ENCODE measurements around the gene MTMR11.

MTMR11 gene

GRCh38 chr1:149915429-149916192 lies 21.1 kb downstream of the MTMR11 start:
- no peak for DNase-seq (ENCODE audit: low spot score)
- TF ChIP-seq CTCF (IDR thresholded peaks at IDR 0.05; ENCODE audit: extremely low read depth, insufficient read depth, missing control alignments): no peak
- in situ Hi-C loops (cut with MboI; ENCODE audit: low pct_unique_long_range_greater_than_20kb, low sequenced_read_pairs, unreplicated experiment): no loop called here

GRCh38 chr1:149914545-149914944 lies 22.1 kb downstream of the MTMR11 start:
- in situ Hi-C loops (cut with MboI; ENCODE audit: low pct_unique_long_range_greater_than_20kb, low sequenced_read_pairs, unreplicated experiment): no loop called here
- no peak for TF ChIP-seq CTCF (IDR thresholded peaks at IDR 0.05; ENCODE audit: extremely low read depth, insufficient read depth, missing control alignments)

GRCh38 chr1:149906570-149907075 lies 30.1 kb downstream of the MTMR11 start:
- TF ChIP-seq CTCF (IDR thresholded peaks at IDR 0.05; ENCODE audit: extremely low read depth, insufficient read depth, missing control alignments): no peak
- in situ Hi-C loops (cut with MboI; ENCODE audit: low pct_unique_long_range_greater_than_20kb, low sequenced_read_pairs, unreplicated experiment): no loop called here
- DNase-seq (ENCODE audit: low spot score): no peak

More at GRCh38 chr1:149914545-149914944, 22.1 kb downstream of the MTMR11 start:
- no peak for DNase-seq (ENCODE audit: low spot score)

- no peak for DNase-seq (ENCODE audit: low spot score)
- in situ Hi-C loops (cut with MboI; ENCODE audit: low pct_unique_long_range_greater_than_20kb, low sequenced_read_pairs, unreplicated experiment): no loop called here
Measured at GRCh38 chr1:149903836-149904491, 32.7 kb downstream of the MTMR11 start.

GRCh38 chr1:149899460-149900284 lies 37.0 kb downstream of the MTMR11 start, which contains the start of gene BOLA1:
BOLA1 (plus strand) TSS chr1:149899568; CDS start chr1:149900060, 492 bp downstream.
- in situ Hi-C loops (cut with MboI; ENCODE audit: low pct_unique_long_range_greater_than_20kb, low sequenced_read_pairs, unreplicated experiment): no loop called here
- peak; percentile 96 for DNase-seq (ENCODE audit: low spot score)
- TF ChIP-seq CTCF (IDR thresholded peaks at IDR 0.05; ENCODE audit: extremely low read depth, insufficient read depth, missing control alignments): no peak

More at GRCh38 chr1:149903836-149904491, 32.7 kb downstream of the MTMR11 start:
- no peak for TF ChIP-seq CTCF (IDR thresholded peaks at IDR 0.05; ENCODE audit: extremely low read depth, insufficient read depth, missing control alignments)

- TF ChIP-seq CTCF (IDR thresholded peaks at IDR 0.05; ENCODE audit: extremely low read depth, insufficient read depth, missing control alignments): no peak
- in situ Hi-C loops (cut with MboI; ENCODE audit: low pct_unique_long_range_greater_than_20kb, low sequenced_read_pairs, unreplicated experiment): no loop called here
- no peak for DNase-seq (ENCODE audit: low spot score)
Measured at GRCh38 chr1:149896575-149896974, 40.1 kb downstream of the MTMR11 start.

Measured in GM13977 (cell line).